ENCODE data around the gene MATN4. TPM values are rescaled to one million over a fixed set of nuclear protein-coding genes. Genes with fewer than 3 reads are reported as not detected.

Gene MATN4, protein sequence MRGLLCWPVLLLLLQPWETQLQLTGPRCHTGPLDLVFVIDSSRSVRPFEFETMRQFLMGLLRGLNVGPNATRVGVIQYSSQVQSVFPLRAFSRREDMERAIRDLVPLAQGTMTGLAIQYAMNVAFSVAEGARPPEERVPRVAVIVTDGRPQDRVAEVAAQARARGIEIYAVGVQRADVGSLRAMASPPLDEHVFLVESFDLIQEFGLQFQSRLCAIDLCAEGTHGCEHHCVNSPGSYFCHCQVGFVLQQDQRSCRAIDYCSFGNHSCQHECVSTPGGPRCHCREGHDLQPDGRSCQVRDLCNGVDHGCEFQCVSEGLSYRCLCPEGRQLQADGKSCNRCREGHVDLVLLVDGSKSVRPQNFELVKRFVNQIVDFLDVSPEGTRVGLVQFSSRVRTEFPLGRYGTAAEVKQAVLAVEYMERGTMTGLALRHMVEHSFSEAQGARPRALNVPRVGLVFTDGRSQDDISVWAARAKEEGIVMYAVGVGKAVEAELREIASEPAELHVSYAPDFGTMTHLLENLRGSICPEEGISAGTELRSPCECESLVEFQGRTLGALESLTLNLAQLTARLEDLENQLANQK
- total RNA-seq (2016; rRNA removed; fragmentation: Illumina TruSeq; extraction: Trizol) (not detected in 2 replicates), polyA plus RNA-seq (2011; rRNA removed) (0.04 TPM in 1 of 2 replicates, not detected in the other), polyA minus RNA-seq (2011; rRNA and poly(A)+ RNA removed; ENCODE audit: low replicate concordance) (not detected in 2 replicates), Bru-seq, nascent RNA (percentile 12 among the genes with signal in this experiment), BruChase-seq, experiment 1, labeled RNA remaining after a 6-hour chase (percentile 12 among the genes with signal in this experiment), BruChase-seq, experiment 2, labeled RNA remaining after a 2-hour chase (percentile 17 among the genes with signal in this experiment)
- not detected in 2 replicates for total RNA-seq (2016; cell fraction: cytosol; rRNA removed; fragmentation: Illumina TruSeq; extraction: Trizol; ENCODE audit: low read depth)
- total RNA-seq (2016; cell fraction: insoluble cytoplasmic fraction; rRNA removed; fragmentation: Illumina TruSeq; extraction: Trizol) = not detected in 2 replicates
- not detected in 2 replicates for total RNA-seq (2016; cell fraction: membrane; rRNA removed; fragmentation: Illumina TruSeq; extraction: Trizol)
- not detected in 2 replicates for total RNA-seq (2016; cell fraction: nucleus; rRNA removed; fragmentation: Illumina TruSeq; extraction: Trizol)
- polyA plus RNA-seq (2011; cell fraction: cytosol; rRNA removed) = not detected in 2 replicates
- polyA plus RNA-seq (2011; cell fraction: nucleus; rRNA removed) = 0.11 TPM in 1 of 2 replicates, not detected in the other
- polyA plus RNA-seq (2012) = not detected in 2 replicates
- not detected in 2 replicates for polyA plus RNA-seq (2016; cell fraction: cytosol; fragmentation: Illumina TruSeq; extraction: Trizol; ENCODE audit: low read depth)
- not detected in 2 replicates for polyA plus RNA-seq (2016; cell fraction: insoluble cytoplasmic fraction; fragmentation: Illumina TruSeq; extraction: Trizol; ENCODE audit: low read depth)
- polyA plus RNA-seq (2016; cell fraction: membrane; fragmentation: Illumina TruSeq; extraction: Trizol; ENCODE audit: low read depth) = not detected in 2 replicates
- polyA plus RNA-seq (2016; cell fraction: nucleus; fragmentation: Illumina TruSeq; extraction: Trizol; ENCODE audit: insufficient read depth, low read depth) = not detected in 2 replicates
- polyA minus RNA-seq (2011; cell fraction: cytosol; rRNA and poly(A)+ RNA removed) = not detected in 2 replicates
- not detected in 2 replicates for polyA minus RNA-seq (2011; cell fraction: nucleus; rRNA and poly(A)+ RNA removed)
- long read RNA-seq, experiment 1 = 0 reads
- long read RNA-seq, experiment 2 = 0 reads

DNA sequence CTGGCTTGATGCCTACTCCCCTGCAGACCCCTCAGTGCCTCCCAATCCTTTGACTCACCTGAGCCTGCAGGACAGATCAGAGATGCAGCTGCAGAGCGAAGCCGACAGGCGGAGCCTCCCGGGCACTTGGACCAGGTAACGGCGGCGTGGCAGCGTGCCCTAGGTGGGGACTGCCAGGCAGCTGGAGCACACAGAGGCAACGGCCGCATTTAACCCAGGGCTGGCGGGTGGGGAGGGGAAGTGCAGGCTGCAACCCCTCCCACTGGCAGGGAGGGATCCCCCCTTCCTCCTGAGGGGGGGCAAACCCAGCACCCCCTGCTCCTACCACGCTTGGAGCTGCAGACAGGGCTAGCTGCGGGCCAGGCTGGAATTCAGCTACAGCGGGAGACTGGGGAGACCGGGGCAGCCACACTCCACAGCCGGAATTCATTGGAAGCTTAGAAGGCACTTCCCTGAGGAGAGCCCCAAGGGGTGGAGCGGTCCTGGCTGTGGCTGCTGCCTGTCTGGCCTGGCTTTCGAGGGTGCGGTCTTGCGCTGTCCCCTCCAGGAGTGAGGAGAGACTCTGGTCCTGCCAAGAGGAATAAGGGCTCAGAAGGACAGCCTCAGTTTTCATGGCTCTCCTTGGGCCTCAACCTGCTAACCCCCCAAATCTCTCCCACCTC is at the start of gene MATN4:
TSS of gene MATN4 (minus strand) at position 183 of the 662 bp plus-strand sequence. CDS start 2,717 bp downstream, outside the sequence.
- peaks cover 8% of the 10 kb centered on the region for H3K4me1 ChIP-seq (ENCODE audit: insufficient read depth, low read length)
- no peaks in the 10 kb centered on the region for H3K9me3 ChIP-seq (ENCODE audit: low read length)
- intact Hi-C loops (cut with micrococcal nuclease; ENCODE audit: unreplicated experiment) = no loop called here
- H4K20me1 ChIP-seq (ENCODE audit: insufficient read depth, low read length) = no peaks in the 10 kb centered on the region
- POLR2A ChIA-PET = no interaction called here
- no peak for DNase-seq (ENCODE audit: low spot score)
- no peak within 1 kb of the TSS for H3K27ac ChIP-seq (ENCODE audit: extremely low read length, insufficient read depth, low read length)
- H3K9ac ChIP-seq (ENCODE audit: insufficient read depth, low read depth, low read length) = no peak within 1 kb of the TSS
- H2AFZ ChIP-seq (ENCODE audit: low read length) = no peak within 1 kb of the TSS
- no peak within 1 kb of the TSS; a peak in 1 of 6 replicates for H3K4me3 ChIP-seq (replicated peaks in 1 of 3; ENCODE audit: insufficient read depth in 1 of 3, low read depth in 2 of 3, low read length in 3 of 3)
- CTCF ChIA-PET (ENCODE audit: low intra/inter-chr PET ratio, low total read pairs) = interaction anchor here (1.2 kb wide), 1 partner anchor 143 kb away, joined by 3 read pairs; no protein-coding TSS in a partner anchor
- ATAC-seq = peak; percentile 37
- in situ Hi-C loops (cut with HindIII; ENCODE audit: extremely low pct_ligation_motif_present, low pct_unique_long_range_greater_than_20kb) = no loop called here
- BruUV-seq (replicated peaks) = no TSS peak
- peaks cover 6 to 53% of the 10 kb centered on the region in 2 experiments; a peak in 4 of 5 replicates for H3K27me3 ChIP-seq (ENCODE audit: control insufficient read depth in 1 of 2, insufficient read depth in 2 of 2, low read length in 2 of 2)
- H3K79me2 ChIP-seq (ENCODE audit: insufficient read depth, low read length) = no peaks in the 10 kb centered on the region
- FAIRE-seq = no peak
- H3K36me3 ChIP-seq (replicated peaks in 1 of 2; ENCODE audit: control insufficient read depth in 1 of 2, insufficient read depth in 2 of 2, low read length in 2 of 2) = no peaks in the 10 kb centered on the region
- H3K4me2 ChIP-seq (ENCODE audit: low read depth, low read length) = no peak within 1 kb of the TSS
- WGBS (ENCODE audit: low lambda C conversion rate) = 32% methylated on average over 15 of the region's 20 CpGs
- TF ChIP-seq, protein P1, sequence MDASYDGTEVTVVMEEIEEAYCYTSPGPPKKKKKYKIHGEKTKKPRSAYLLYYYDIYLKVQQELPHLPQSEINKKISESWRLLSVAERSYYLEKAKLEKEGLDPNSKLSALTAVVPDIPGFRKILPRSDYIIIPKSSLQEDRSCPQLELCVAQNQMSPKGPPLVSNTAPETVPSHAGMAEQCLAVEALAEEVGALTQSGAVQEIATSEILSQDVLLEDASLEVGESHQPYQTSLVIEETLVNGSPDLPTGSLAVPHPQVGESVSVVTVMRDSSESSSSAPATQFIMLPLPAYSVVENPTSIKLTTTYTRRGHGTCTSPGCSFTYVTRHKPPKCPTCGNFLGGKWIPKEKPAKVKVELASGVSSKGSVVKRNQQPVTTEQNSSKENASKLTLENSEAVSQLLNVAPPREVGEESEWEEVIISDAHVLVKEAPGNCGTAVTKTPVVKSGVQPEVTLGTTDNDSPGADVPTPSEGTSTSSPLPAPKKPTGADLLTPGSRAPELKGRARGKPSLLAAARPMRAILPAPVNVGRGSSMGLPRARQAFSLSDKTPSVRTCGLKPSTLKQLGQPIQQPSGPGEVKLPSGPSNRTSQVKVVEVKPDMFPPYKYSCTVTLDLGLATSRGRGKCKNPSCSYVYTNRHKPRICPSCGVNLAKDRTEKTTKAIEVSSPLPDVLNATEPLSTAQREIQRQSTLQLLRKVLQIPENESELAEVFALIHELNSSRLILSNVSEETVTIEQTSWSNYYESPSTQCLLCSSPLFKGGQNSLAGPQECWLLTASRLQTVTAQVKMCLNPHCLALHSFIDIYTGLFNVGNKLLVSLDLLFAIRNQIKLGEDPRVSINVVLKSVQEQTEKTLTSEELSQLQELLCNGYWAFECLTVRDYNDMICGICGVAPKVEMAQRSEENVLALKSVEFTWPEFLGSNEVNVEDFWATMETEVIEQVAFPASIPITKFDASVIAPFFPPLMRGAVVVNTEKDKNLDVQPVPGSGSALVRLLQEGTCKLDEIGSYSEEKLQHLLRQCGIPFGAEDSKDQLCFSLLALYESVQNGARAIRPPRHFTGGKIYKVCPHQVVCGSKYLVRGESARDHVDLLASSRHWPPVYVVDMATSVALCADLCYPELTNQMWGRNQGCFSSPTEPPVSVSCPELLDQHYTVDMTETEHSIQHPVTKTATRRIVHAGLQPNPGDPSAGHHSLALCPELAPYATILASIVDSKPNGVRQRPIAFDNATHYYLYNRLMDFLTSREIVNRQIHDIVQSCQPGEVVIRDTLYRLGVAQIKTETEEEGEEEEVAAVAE (CRISPR knock-in tag; IDR thresholded peaks at IDR 0.05; ENCODE audit: borderline replicate concordance) = no peak
- TF ChIP-seq JUND (CRISPR knock-in tag; IDR thresholded peaks at IDR 0.05) (no peak), ZFP36L2 (CRISPR knock-in tag; IDR thresholded peaks at IDR 0.05) (no peak), ZNF678 (CRISPR knock-in tag; IDR thresholded peaks at IDR 0.05) (no peak), SMARCE1 (IDR thresholded peaks at IDR 0.05; ENCODE audit: borderline replicate concordance) (no peak), ZNF768 (CRISPR knock-in tag; IDR thresholded peaks at IDR 0.05) (peak; percentile 72; the same call in 1 of the 2 replicates), HNRNPL (IDR thresholded peaks at IDR 0.05; ENCODE audit: low read depth, low read length) (0 out of 2 replicates have a peak, but pooled peaks have one; percentile 60), ZNF891 (CRISPR knock-in tag; IDR thresholded peaks at IDR 0.05) (0 out of 2 replicates have a peak, but pooled peaks have one; percentile 17), CENPX (CRISPR knock-in tag; IDR thresholded peaks at IDR 0.05) (no peak), HNRNPLL (IDR thresholded peaks at IDR 0.05; ENCODE audit: low read depth, low read length, poor library complexity, severe bottlenecking) (peak; percentile 31)
- TF ChIP-seq, protein P2, sequence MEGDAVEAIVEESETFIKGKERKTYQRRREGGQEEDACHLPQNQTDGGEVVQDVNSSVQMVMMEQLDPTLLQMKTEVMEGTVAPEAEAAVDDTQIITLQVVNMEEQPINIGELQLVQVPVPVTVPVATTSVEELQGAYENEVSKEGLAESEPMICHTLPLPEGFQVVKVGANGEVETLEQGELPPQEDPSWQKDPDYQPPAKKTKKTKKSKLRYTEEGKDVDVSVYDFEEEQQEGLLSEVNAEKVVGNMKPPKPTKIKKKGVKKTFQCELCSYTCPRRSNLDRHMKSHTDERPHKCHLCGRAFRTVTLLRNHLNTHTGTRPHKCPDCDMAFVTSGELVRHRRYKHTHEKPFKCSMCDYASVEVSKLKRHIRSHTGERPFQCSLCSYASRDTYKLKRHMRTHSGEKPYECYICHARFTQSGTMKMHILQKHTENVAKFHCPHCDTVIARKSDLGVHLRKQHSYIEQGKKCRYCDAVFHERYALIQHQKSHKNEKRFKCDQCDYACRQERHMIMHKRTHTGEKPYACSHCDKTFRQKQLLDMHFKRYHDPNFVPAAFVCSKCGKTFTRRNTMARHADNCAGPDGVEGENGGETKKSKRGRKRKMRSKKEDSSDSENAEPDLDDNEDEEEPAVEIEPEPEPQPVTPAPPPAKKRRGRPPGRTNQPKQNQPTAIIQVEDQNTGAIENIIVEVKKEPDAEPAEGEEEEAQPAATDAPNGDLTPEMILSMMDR (CRISPR knock-in tag; IDR thresholded peaks at IDR 0.05) = 0 out of 2 replicates have a peak, but pooled peaks have one; percentile 16
